ENCODE data around the gene PYURF.
"Not testable (repeated sequence)": the region's sequence is repeated elsewhere in the genome, so short reads cannot be mapped to it uniquely, and the experiment has no call there.

Gene PYURF

GRCh38 chr4:88523325-88524129 lies at the start of gene PYURF:
Gene PYURF (minus strand): TSS chr4:88523776. CDS start chr4:88523700, 76 bp downstream.
- DNase-seq: peak; percentile 79

GRCh38 chr4:88570001-88570400 lies 46.4 kb upstream of the PYURF start:
- no peak for DNase-seq

DNA sequence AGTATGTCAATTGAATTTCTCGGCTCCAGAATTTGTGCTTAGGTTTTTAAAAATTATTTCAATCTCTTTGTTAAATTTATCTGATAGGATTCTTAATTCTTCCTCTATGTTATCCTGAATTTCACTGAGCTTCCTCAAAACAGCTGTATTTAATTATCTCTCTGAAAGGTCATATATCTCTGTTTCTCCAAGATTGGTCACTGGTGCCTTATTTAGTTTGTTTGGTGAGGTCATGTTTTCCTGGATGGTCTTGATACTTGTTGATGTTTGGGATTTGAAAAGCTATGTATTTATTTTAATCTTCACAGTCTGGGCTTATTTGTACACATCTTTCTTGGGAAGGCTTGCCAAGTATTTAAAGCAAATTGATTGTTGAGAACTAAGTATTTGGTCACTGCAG lies 44.0 kb upstream of the PYURF start:
- DNase-seq: no peak

DNA sequence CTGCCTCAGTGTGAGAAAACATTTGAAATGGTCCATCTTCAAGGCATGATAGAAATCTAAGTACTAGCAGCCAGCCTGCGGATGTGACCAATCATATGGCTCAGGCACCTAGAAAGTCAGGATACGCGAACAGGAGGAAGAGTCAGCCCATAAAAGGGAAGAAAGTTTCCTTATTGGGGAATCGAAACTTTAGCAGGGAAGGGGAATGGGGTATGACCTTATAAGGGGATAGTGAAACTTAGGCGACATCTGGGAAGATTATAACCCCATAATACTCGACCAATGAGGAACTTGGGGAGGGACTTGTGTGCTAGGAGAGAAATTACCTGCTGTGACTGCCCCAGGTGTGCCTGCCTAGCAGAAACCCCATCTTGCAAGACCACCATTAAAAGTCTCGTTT lies 26.2 kb upstream of the PYURF start:
- DNase-seq: no peak

DNA sequence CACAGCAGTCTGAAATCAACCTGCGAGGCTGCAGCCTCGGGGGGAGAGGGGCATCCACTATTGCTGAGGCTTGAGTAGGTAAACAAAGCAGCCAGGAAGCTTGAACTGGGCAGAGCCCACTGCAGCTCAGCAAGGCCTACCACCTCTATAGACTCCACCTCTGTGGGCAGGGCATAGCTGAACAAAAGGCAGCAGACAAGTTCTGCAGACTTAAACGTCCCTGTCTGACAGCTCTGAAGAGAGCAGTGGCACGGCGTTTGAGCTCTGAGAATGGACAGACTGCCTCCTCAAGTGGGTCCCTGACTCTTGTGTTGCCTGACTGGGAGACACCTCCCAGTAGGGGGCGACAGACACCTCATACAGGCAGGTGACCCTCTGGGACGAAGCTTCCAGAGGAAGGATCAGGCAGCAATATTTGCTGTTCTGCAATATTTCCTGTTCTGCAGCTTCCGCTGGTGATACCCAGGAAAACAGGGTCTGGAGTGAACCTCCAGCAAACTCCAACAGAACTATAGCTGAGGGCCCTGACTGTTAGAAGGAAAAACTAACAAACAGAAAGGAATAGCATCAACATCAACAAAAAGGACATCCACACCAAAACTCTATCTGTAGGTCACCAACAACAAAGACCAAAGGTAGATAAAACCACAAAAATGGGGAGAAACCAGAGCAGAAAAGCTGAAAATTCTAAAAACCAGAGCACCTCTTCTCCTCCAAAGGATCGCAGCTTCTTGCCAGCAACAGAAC lies 15.9 kb upstream of the PYURF start:
- not testable (repeated sequence) for DNase-seq

DNA sequence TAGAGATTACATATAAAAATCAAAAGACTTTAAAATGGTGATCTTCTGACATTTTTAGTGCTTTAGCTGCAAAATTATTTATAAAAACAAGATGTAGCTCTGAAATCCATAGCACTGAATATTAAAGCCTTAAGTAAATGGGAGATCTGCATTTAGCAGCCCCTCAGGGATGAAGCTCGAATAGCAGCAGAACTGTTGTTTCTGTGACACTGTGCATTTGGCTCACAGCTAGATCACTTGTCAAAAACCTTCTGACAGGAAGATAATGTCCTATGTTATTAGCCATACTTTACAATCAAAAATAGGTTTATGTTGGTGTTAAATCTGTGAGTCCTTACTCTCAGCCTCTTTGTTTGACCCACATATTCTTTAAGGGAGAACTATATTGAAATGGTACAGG lies 14.1 kb upstream of the PYURF start:
- no peak for DNase-seq

DNA sequence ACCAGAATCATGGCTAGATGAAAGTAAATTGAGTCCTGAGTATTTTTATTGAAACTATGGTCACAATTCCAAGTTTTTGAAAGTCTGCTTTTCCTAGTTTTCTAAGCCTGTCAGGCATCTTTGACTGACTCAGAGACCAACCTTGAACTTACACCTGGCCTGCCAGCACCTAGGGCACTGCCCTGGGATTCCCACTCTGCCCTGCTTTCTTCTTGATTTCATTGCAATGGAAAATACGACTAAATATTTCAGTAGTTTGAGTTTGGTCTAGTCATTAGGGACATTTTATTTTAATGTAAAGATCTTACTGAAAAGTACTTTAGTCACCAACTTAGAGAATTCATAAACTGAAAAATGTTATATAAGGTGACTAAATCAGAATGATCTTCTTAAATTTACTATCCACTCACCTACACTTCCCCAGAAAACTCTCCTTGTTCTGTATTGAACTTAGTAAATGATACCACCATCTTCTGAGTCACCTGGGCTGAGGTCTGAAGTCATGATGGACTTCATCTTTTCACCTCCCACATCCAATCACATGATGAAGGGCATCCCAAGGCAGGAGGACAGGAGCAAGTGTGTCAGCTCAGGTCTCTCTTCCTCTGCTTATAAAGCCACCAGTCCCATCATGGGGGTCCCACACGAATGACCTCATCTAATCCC lies 11.6 kb upstream of the PYURF start:
- DNase-seq: no peak

- no peak for DNase-seq
These were observed 10.6 kb upstream of the PYURF start for GRCh38 chr4:88533937-88534750.

GRCh38 chr4:88533088-88533790 lies 9.7 kb upstream of the PYURF start:
- no peak for DNase-seq

DNA sequence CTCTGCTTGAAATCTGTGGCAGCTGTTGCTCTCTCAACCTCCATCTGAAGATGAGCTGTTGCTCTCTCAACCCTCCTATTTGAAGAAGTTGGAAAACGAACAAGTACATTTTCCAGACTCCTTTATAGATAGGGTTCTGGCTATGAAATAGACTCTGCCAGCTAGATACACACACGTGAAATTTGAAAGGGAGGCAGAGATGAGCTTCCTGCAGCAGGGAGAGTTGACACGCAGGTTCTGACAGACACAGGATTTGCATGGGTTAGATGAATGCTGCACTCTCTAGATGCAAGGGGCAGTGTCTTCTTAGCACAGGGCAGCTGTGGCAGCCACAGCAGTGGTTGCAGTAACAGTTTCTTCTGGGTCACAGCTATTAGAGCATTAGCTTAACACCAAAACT lies 8.0 kb upstream of the PYURF start:
- DNase-seq: no peak

DNA sequence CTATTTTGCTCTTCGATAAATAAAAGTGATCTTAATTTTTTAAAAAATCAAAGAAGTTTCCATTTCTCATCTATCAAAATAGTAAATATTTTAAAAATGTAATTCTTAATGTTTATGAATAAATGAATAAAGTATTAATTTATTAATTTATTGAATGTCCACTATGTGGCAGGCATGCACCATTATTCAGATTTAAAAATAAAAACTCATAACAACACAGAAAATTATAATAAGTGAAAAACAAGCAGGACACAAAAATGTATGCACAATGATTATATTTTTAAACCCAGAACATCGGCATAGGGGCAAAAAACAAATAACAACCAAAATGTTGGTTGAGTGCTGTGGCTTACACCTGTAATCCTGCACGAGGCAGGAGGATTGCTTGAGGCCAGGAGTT lies 5.3 kb upstream of the PYURF start:
- DNase-seq: no peak

- DNase-seq: no peak
These were observed 4.2 kb upstream of the PYURF start for GRCh38 chr4:88527787-88528186.

- peak; percentile 21 for DNase-seq
These were observed 2.7 kb upstream of the PYURF start for GRCh38 chr4:88526221-88526815.

DNA sequence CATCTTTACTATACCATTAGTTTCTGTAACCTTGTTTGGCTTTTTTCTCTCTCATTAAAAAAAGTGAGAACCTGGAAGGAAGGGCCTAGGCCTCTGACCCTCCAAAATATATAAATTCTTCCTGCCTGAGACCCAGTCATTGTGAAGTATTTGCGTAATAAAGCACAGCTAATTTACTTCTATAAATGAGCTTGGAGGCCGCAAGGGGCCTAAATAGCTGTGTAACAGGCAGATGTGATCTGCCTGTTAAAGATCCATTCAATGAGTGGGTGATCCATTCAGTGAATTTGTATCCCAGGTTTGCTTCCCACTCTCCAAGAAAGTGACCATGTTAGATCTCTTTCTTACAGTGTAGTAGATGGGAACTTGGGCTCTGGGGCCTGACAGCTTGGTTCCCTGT lies 595 bp upstream of the PYURF start:
- DNase-seq: no peak

GRCh38 chr4:88522702-88523324 lies 763 bp downstream of the PYURF start:
- DNase-seq: no peak

DNA sequence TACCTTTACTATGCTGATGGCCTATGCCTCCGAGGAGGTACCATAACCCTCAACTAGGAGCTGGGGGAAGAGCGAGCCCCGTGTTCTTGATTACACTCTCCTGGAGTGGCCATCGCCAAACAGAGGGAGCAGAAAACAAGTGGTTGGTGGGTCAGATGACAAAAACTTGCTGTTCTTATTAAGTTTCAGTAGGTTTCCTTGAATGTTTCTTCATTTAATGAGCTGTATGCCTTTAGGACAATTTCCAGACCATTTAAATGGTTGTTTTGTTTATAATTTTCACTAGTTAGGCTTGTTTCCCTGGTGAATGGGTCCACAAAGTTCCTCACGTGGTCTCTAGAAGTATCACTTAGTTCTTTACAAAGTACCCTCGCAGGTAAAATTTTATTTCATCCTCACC lies 4.7 kb downstream of the PYURF start:
- no peak for DNase-seq

DNA sequence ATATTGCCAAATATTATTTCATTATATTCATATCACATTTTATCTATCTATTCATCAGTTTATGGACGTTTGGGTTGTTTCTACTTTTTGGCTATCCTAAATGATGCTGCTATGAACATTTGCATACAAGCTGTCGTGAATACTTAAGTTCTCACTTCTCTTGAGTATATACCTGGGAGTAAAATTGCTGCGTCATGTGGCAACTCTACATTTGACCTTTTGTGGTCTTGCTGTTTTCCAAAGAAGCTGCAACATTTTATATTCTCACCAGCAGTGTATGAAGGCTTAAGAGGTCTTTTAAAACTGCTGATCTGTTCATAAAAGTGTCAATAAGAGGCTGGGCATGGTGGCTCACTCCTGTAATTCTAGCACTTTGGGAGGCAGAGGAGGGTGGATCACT lies 5.8 kb downstream of the PYURF start:
- no peak for DNase-seq

GRCh38 chr4:88516746-88517145 lies 6.8 kb downstream of the PYURF start:
- DNase-seq: no peak

DNA sequence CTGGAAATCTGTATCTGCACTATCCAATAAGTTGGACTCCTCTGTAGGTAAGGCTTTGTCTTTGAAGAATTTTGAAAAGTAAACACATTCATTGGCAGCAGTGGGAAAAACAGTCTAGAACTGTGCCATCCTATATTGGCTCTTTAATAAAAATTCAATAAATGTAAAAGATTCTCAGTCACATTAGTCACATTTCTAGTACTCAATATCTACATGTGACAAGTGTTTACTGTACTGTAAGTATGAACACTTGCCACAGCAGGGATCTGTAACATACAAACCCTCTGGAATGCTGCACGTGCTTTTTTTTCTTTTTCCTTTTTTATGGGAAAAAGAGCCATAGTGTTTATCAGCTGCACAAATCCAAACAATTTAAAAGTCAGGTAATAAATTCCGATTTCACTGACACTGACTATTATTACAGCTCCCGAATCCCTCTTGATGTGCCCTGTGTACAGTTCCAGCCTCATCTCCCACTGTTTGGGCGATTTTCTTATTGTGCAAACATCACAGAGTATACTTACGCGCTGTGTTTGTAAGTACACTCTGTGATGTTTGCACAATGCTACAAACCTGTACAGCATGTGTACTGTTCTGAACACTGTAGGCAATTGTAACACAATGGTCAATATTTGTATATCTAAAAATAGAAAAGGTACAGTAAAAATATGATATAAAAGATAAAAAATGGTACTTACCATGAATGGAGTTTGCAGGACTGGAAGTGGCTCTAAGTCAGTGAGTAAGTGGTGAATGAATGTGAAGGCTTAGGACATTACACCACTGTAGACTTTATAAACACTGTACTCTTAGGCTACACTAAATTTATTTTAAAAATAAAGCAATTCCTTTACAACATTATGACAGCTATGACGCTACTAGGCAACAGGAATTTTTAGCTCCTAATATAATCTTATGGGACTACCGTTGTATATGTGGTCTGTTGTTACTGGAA lies 8.7 kb downstream of the PYURF start:
- no peak for DNase-seq

DNA sequence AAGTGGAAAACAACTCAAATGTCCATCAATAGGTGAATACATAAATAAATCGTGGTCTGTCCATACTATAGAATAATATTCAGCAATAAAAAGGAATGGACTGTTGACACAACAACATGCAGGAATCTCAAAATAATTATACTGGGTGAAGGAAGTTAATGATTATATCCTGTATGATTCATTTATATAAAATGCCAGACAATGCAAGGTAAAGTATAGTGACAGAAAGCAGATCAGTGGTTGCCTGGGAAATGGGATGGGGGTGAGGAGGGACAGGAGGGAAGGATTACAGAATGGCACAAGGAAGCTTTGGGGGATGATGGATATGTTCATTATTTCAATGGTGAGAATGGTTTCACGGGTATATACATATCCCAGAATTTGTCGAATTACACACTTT lies 12.3 kb downstream of the PYURF start:
- DNase-seq: no peak
